SK-MEL-5 (cell line): Measurements from ENCODE around the gene HOXB4. TPM values are rescaled to one million over a fixed set of nuclear protein-coding genes. Genes with fewer than 3 reads are reported as not detected.

Source experiments
- DNase-seq: peaks from one replicate; pipeline ENCODE4 v3.0.0-alpha.2; 2016; ENCODE audit warnings: low read depth, low spot score
- in situ Hi-C: cut with HindIII; loops from 2 replicates; pipeline ENCODE4 v1.10.0; 2016; ENCODE audit warnings: low sequenced_read_pairs, high pct_unique_total_duplicates, low pct_unique_long_range_greater_than_20kb
- total RNA-seq: library from RNA; depleted of rRNA; stranded (reverse); fragments of >200 nt; shearing (Covaris generic); gene quantifications from 2 replicates; pipeline ENCODE4 v1.2.3, GENCODE V29; 2014

The HOXB4 gene
- total RNA-seq, 1 experiment from 2014 or later, result 0.48 TPM

GRCh38 chr17:48594538-48595277 is 16.6 kb upstream of the HOXB4 start:
- in situ Hi-C loops, result no loop called here
- DNase-seq, result no peak

GRCh38 chr17:48593840-48594537 is 15.8 kb upstream of the HOXB4 start:
- peak; percentile 68 for DNase-seq
- in situ Hi-C loops, result no loop called here

GRCh38 chr17:48593126-48593829 is 15.1 kb upstream of the HOXB4 start, which contains the start of gene HOXB5:
Gene HOXB5, minus strand, starts transcription at chr17:48593779. Its CDS starts 97 bp downstream, at chr17:48593682.
- in situ Hi-C loops, result no loop called here
- no peak for DNase-seq

- DNase-seq, result no peak
- in situ Hi-C loops, result no loop called here
Measured at GRCh38 chr17:48592577-48592976, 14.4 kb upstream of the HOXB4 start.

- DNase-seq, result no peak
- in situ Hi-C loops, result no loop called here
Measured at GRCh38 chr17:48592057-48592514, 13.9 kb upstream of the HOXB4 start.

- no peak for DNase-seq
- in situ Hi-C loops, result no loop called here
Measured at GRCh38 chr17:48591255-48592056, 13.3 kb upstream of the HOXB4 start.

GRCh38 chr17:48590607-48591161 is 12.5 kb upstream of the HOXB4 start:
- in situ Hi-C loops, result no loop called here
- no peak for DNase-seq

- no peak for DNase-seq
- in situ Hi-C loops, result no loop called here
Measured at GRCh38 chr17:48589831-48590606, 11.9 kb upstream of the HOXB4 start, which contains the start of gene HOXB3. Gene HOXB3, minus strand, starts transcription at chr17:48590241. Its CDS starts 37,767 bp downstream, at chr17:48552474.

- in situ Hi-C loops, result no loop called here
- DNase-seq, result no peak
Measured at GRCh38 chr17:48589060-48589830, 11.1 kb upstream of the HOXB4 start.

- in situ Hi-C loops, result no loop called here
- DNase-seq, result no peak
Measured at GRCh38 chr17:48588528-48588927, 10.4 kb upstream of the HOXB4 start.

GRCh38 chr17:48588074-48588415 is 9.9 kb upstream of the HOXB4 start:
- in situ Hi-C loops, result no loop called here
- no peak for DNase-seq

GRCh38 chr17:48587276-48588073 is 9.3 kb upstream of the HOXB4 start:
- in situ Hi-C loops, result no loop called here
- no peak for DNase-seq

- in situ Hi-C loops, result no loop called here
Measured at GRCh38 chr17:48586355-48587258, 8.5 kb upstream of the HOXB4 start.

GRCh38 chr17:48584223-48584741 is 6.1 kb upstream of the HOXB4 start:
- DNase-seq, result no peak
- in situ Hi-C loops, result no loop called here

More at GRCh38 chr17:48586355-48587258, 8.5 kb upstream of the HOXB4 start:
- no peak for DNase-seq
